Vagina (tissue), 2 donors: ENCODE results near the gene SUMF1.

Experiments used
- POLR2A ChIP-seq, 2 donors: fragments of 450-650 bp; IDR thresholded peaks; one replicate each; pipeline ENCODE4 v1.6.1; 2017; ENCODE audit warnings: antibody characterized with exemption in 2 of 2, mild to moderate bottlenecking in 2 of 2, moderate library complexity in 2 of 2
- TF ChIP-seq, protein P1 (sequence below), 3 experiments: fragments of 450-650 bp in 2 of 3; fragments of 200-600 bp in 1 of 3; sonication (generic) in 1 of 3; IDR thresholded peaks; one replicate each; pipeline ENCODE4 v1.5.1; 2017 to 2019; ENCODE audit warnings: antibody characterized with exemption in 3 of 3, mild to moderate bottlenecking in 2 of 3, moderate library complexity in 2 of 3

DNA sequence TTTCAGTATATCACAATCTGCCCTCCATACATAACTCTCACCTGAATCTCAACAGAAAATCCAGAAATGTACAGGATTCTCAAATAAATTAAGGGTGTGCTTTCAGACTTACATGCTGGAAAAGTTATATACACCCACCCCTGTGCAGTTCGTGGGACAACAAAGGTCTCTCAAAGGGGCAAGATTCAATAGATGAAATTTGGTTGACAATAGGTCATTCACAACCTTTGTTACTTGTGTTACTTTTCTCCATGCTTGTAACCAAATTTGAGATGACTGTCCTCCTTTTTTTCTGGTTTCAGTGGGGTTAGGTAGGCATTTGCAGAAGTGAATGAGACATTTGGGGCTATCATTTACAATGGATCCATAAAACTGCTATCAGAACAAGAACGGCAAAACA is 91.2 kb downstream of the SUMF1 start:
- no peak for TF ChIP-seq POLR2A (IDR thresholded peaks at IDR 0.05)
- TF ChIP-seq, protein P1, sequence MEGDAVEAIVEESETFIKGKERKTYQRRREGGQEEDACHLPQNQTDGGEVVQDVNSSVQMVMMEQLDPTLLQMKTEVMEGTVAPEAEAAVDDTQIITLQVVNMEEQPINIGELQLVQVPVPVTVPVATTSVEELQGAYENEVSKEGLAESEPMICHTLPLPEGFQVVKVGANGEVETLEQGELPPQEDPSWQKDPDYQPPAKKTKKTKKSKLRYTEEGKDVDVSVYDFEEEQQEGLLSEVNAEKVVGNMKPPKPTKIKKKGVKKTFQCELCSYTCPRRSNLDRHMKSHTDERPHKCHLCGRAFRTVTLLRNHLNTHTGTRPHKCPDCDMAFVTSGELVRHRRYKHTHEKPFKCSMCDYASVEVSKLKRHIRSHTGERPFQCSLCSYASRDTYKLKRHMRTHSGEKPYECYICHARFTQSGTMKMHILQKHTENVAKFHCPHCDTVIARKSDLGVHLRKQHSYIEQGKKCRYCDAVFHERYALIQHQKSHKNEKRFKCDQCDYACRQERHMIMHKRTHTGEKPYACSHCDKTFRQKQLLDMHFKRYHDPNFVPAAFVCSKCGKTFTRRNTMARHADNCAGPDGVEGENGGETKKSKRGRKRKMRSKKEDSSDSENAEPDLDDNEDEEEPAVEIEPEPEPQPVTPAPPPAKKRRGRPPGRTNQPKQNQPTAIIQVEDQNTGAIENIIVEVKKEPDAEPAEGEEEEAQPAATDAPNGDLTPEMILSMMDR (IDR thresholded peaks at IDR 0.05) = no peak
